Left lung (tissue), 10 donors: Measurements from ENCODE around the gene SUPT20HL1. TPM values are rescaled to one million over a fixed set of nuclear protein-coding genes. Genes with fewer than 3 reads are reported as not detected.

ENCODE experiments used
- ATAC-seq: fragments of 200-7000 bp; cut with Tn5 transposase; one replicate; pipeline ENCODE4 v1.9.1; 2020; ENCODE audit warnings: moderate library complexity
- DNase-seq, 4 donors: peaks; one replicate each; pipeline ENCODE4 v3.0.0-alpha.2; 2013 to 2020
- H3K27ac ChIP-seq, 2 donors: fragments of 200-600 bp; sonication (generic) in 1 of 2; one replicate each; pipeline versions ENCODE4 v1.5.0 to v1.8.0; 2020 to 2021
- H3K27me3 ChIP-seq, 2 donors: fragments of 200-600 bp; sonication (generic) in 1 of 2; one replicate each; pipeline versions ENCODE4 v1.5.0 to v1.8.0; 2020 to 2021
- H3K36me3 ChIP-seq, 2 donors: fragments of 200-600 bp; sonication (generic) in 1 of 2; one replicate each; pipeline versions ENCODE4 v1.5.0 to v1.8.0; 2020 to 2021
- H3K4me1 ChIP-seq, 2 donors: fragments of 200-600 bp; one replicate each; pipeline ENCODE4 v1.8.0; 2021
- H3K4me3 ChIP-seq, 2 donors: fragments of 200-600 bp; sonication (generic) in 1 of 2; one replicate each; pipeline versions ENCODE4 v1.5.0 to v1.8.0; 2020 to 2021; ENCODE audit warnings: mild to moderate bottlenecking in 1 of 2
- H3K9me3 ChIP-seq, 2 donors: fragments of 200-600 bp; sonication (generic) in 1 of 2; one replicate each; pipeline versions ENCODE4 v1.5.0 to v1.8.0; 2020 to 2021
- CTCF ChIP-seq, 2 donors: fragments of 200-600 bp; sonication (generic) in 1 of 2; IDR thresholded peaks; one replicate each; pipeline versions ENCODE4 v1.5.0 to v1.8.0; 2021; ENCODE audit warnings: antibody characterized with exemption in 2 of 2
- intact Hi-C, 2 donors: fragments of 100-400 bp; cut with DNase I; formaldehyde crosslinking; loops; one replicate each; pipeline versions ENCODE4 v1.11.2 to v1.14.2; 2022
- polyA plus RNA-seq, 6 donors: library from polyadenylated mRNA; unstranded; fragments of 120-200 nt; gene quantifications; one replicate each; pipeline ENCODE4 v1.2.1, GENCODE V29; 2013; ENCODE audit not compliant: insufficient read length in 6 of 6
- total RNA-seq, 2 donors: library from RNA; stranded (reverse); fragmentation: NEBNext Ultra II Directional; extraction: Animal tissue kit (Norgen Biotek cat#: 25700); gene quantifications; one replicate each; pipeline ENCODE4 v1.2.1, GENCODE V29; 2021
- donor health status: DM: no; HTN: yes; CAD: no.
- donor health status: DM: no; HTN: no; CAD: no.

SUPT20HL1 gene
- total and polyA plus RNA-seq, 8 donors: 0.07 TPM; not detected in 7

- Histone ChIP-seq H3K36me3 (no peaks in the 10 kb centered on the region), H3K4me3 (no peak overlapping the region), H3K27me3 (peaks cover 0 to 5% of the 10 kb centered on the region in 2 donors), H3K4me1 (no peaks in the 10 kb centered on the region), H3K9me3 (no peaks in the 10 kb centered on the region), H3K27ac (no peak overlapping the region)
- intact Hi-C loops: loop anchor here in 1 of 2 donors (10.0 kb wide), 1 partner anchor 106 kb away; no protein-coding TSS in a partner anchor
- DNase-seq (no peak), ATAC-seq (no peak)
- TF ChIP-seq CTCF (IDR thresholded peaks at IDR 0.05): no peak
Measured at GRCh38 chrX:24398766-24399165, 38.3 kb downstream of the SUPT20HL1 start.

GRCh38 chrX:24399550-24399949 lies 39.1 kb downstream of the SUPT20HL1 start:
- DNase-seq (no peak), ATAC-seq (no peak)
- intact Hi-C loops: loop anchor here in 1 of 2 donors (10.0 kb wide), 1 partner anchor 105 kb away; no protein-coding TSS in a partner anchor
- H3K27ac ChIP-seq: no peak overlapping the region
- H3K4me1 ChIP-seq: no peaks in the 10 kb centered on the region
- no peaks in the 10 kb centered on the region for H3K36me3 ChIP-seq
- no peak overlapping the region for H3K4me3 ChIP-seq
- TF ChIP-seq CTCF (IDR thresholded peaks at IDR 0.05): no peak
- H3K9me3 ChIP-seq: no peaks in the 10 kb centered on the region
- H3K27me3 ChIP-seq: peaks cover 0 to 5% of the 10 kb centered on the region in 2 donors

GRCh38 chrX:24405959-24406358 lies 45.5 kb downstream of the SUPT20HL1 start:
- no peak for DNase-seq
- H3K9me3 ChIP-seq: no peaks in the 10 kb centered on the region
- no peak overlapping the region for H3K4me3 ChIP-seq
- no peaks in the 10 kb centered on the region for H3K36me3 ChIP-seq
- H3K4me1 ChIP-seq: no peaks in the 10 kb centered on the region
- no peaks in the 10 kb centered on the region for H3K27me3 ChIP-seq
- no peak for TF ChIP-seq CTCF (IDR thresholded peaks at IDR 0.05)
- no peak for ATAC-seq
- intact Hi-C loops: no loop called here
- H3K27ac ChIP-seq: no peak overlapping the region

Other genes with a start within 250 kb of the SUPT20HL1 start
- 10 to 100 TPM; 40.4 to 50.7 TPM for gene ZFX, start 210.9 kb upstream of the SUPT20HL1 start, total RNA-seq
- gene ZFX, start 210.9 kb upstream of the SUPT20HL1 start, polyA plus RNA-seq: 10 to 100 TPM; 29.4 to 48.2 (median 38.6) TPM
- gene SUPT20HL2, start 46.6 kb upstream of the SUPT20HL1 start, total RNA-seq: not detected
- gene SUPT20HL2, start 46.6 kb upstream of the SUPT20HL1 start, polyA plus RNA-seq: not detected
- gene PDK3, start 104.6 kb downstream of the SUPT20HL1 start, total RNA-seq: 10 to 100 TPM; 18.1 to 21.2 TPM
- gene PDK3, start 104.6 kb downstream of the SUPT20HL1 start, polyA plus RNA-seq: 1 to 10 TPM; 5.0 to 9.2 (median 7.0) TPM